Lung (tissue), 12 donors: Measurements from ENCODE around the gene GREB1. TPM values are rescaled to one million over a fixed set of nuclear protein-coding genes. Genes with fewer than 3 reads are reported as not detected.

Source experiments
- ATAC-seq: fragments of 200-7000 bp; cut with Tn5 transposase; one replicate; pipeline ENCODE4 v1.9.1; 2020; ENCODE audit warnings: moderate number of reproducible peaks; ENCODE audit not compliant: insufficient read depth, low FRiP score
- DNase-seq, 3 donors: peaks; one replicate each; pipeline ENCODE4 v3.0.0-alpha.2; 2013 to 2017
- H3K27ac ChIP-seq, 2 donors: one replicate each; pipeline ENCODE4 v1.5.1; 2013; ENCODE audit warnings: mild to moderate bottlenecking in 2 of 2, moderate library complexity in 2 of 2, control low read depth in 1 of 2, inconsistent platforms in 1 of 2, low read depth in 1 of 2, low read length in 1 of 2
- H3K27me3 ChIP-seq, 3 donors: one replicate each; pipeline ENCODE4 v1.5.1; 2013; ENCODE audit warnings: low read length in 2 of 3; ENCODE audit not compliant: control insufficient read depth in 3 of 3, insufficient read depth in 3 of 3
- H3K36me3 ChIP-seq, 4 donors: one replicate each; pipeline ENCODE4 v1.5.1; 2013; ENCODE audit warnings: low read length in 4 of 4, mild to moderate bottlenecking in 1 of 4, moderate library complexity in 1 of 4; ENCODE audit not compliant: control insufficient read depth in 4 of 4, insufficient read depth in 4 of 4
- H3K4me1 ChIP-seq, 5 donors: one replicate each; pipeline ENCODE4 v1.5.1; 2013; ENCODE audit warnings: low read length in 5 of 5, mild to moderate bottlenecking in 2 of 5, moderate library complexity in 1 of 5; ENCODE audit not compliant: control insufficient read depth in 5 of 5, insufficient read depth in 5 of 5
- H3K4me3 ChIP-seq: one replicate; pipeline ENCODE4 v1.5.1; 2013; ENCODE audit warnings: mild to moderate bottlenecking, control low read depth, moderate library complexity
- H3K9ac ChIP-seq, 2 donors: one replicate each; pipeline ENCODE4 v1.5.1; 2013; ENCODE audit warnings: low read length in 2 of 2, control low read depth in 1 of 2; ENCODE audit not compliant: insufficient read depth in 1 of 2
- H3K9me3 ChIP-seq, 4 donors: one replicate each; pipeline ENCODE4 v1.5.1; 2013; ENCODE audit warnings: low read length in 3 of 4, mild to moderate bottlenecking in 1 of 4, moderate library complexity in 1 of 4; ENCODE audit not compliant: control insufficient read depth in 4 of 4, insufficient read depth in 3 of 4
- CTCF ChIP-seq: IDR thresholded peaks from 2 replicates; pipeline ENCODE4 v1.5.1; 2012; ENCODE audit warnings: mild to moderate bottlenecking; ENCODE audit errors: control extremely low read depth, extremely low read depth
- WGBS, 2 donors: extraction: QIAGEN DNeasy Blood & Tissue Kit; methylation state at CpG; one replicate each; pipeline ENCODE4 v1.1.7; 2013; 5-methylcytosine and 5-hydroxymethylcytosine counted together
- polyA plus RNA-seq, 2 donors: library from polyadenylated mRNA; stranded (reverse); fragments of 200-250 nt; gene quantifications; one replicate each; pipeline ENCODE4 v1.2.1, GENCODE V29; 2013
- total RNA-seq, 2 donors: library from RNA; depleted of rRNA in 1 of 2; stranded (reverse); fragments of >200 nt in 1 of 2; gene quantifications; one replicate each; pipeline ENCODE4 v1.2.1, GENCODE V29; 2014 to 2021
- donor health status: control.
- donor health status: control.
- donor health status: Bipolar disorder and iron deficiency.
- donor health status: healthy.
- donor health status: DM: yes; HTN: yes; CAD: no.

The GREB1 gene
- total and polyA plus RNA-seq, 4 donors, result 0.23 to 3.3 (median 1.8) TPM

GRCh38 chr2:11680182-11680900, 146.5 kb downstream of the GREB1 start:
- Histone ChIP-seq H3K27me3 (peaks cover 11 to 28% (median 13%) of the 10 kb centered on the region in 3 donors), H3K36me3 (no peaks in the 10 kb centered on the region), H3K4me3 (no peak overlapping the region), H3K27ac (no peak overlapping the region), H3K9ac (no peak overlapping the region), H3K9me3 (peaks cover 0 to 12% (median 0%) of the 10 kb centered on the region in 4 donors), H3K4me1 (peaks cover 0 to 5% (median 0%) of the 10 kb centered on the region in 5 donors)
- ATAC-seq (no peak), DNase-seq (no peak)
- no peak for TF ChIP-seq CTCF
- WGBS, 2 donors, result 79 to 85% methylated on average over 16 of the region's 16 CpGs

GRCh38 chr2:11680901-11681721, 147.3 kb downstream of the GREB1 start:
- ATAC-seq (no peak), DNase-seq (no peak)
- Histone ChIP-seq H3K27me3 (peaks cover 9 to 23% (median 11%) of the 10 kb centered on the region in 3 donors), H3K9ac (no peak overlapping the region), H3K4me1 (peaks cover 0 to 5% (median 0%) of the 10 kb centered on the region in 5 donors), H3K27ac (no peak overlapping the region), H3K9me3 (peaks cover 0 to 8% (median 0%) of the 10 kb centered on the region in 4 donors), H3K4me3 (no peak overlapping the region), H3K36me3 (no peaks in the 10 kb centered on the region)
- 78 to 81% methylated on average over 15 of the region's 15 CpGs for WGBS, 2 donors
- no peak for TF ChIP-seq CTCF

GRCh38 chr2:11681722-11682589, 148.1 kb downstream of the GREB1 start:
- H3K27ac ChIP-seq, result no peak overlapping the region
- H3K9ac ChIP-seq, result no peak overlapping the region
- H3K27me3 ChIP-seq, result peaks cover under 1 to 21% (median 7%) of the 10 kb centered on the region in 3 donors
- H3K4me1 ChIP-seq, result peaks cover 0 to 5% (median 0%) of the 10 kb centered on the region in 5 donors
- DNase-seq, result no peak
- ATAC-seq, result no peak
- WGBS, 2 donors, result 61 to 68% methylated on average over 31 of the region's 31 CpGs
- no peak overlapping the region for H3K4me3 ChIP-seq
- no peaks in the 10 kb centered on the region for H3K36me3 ChIP-seq
- peaks cover 0 to 6% (median 0%) of the 10 kb centered on the region in 4 donors for H3K9me3 ChIP-seq
- TF ChIP-seq CTCF, result no peak
